Smooth muscle cell (in vitro differentiated cells): Measurements from ENCODE around the gene AKT3. TPM values are rescaled to one million over a fixed set of nuclear protein-coding genes. Genes with fewer than 3 reads are reported as not detected.
A peak's percentile ranks its signal among the peaks of the same experiment; 100 is the strongest.

Experiments
- DNase-seq: peaks from one replicate; lab custom pipeline; 2025; ENCODE audit not compliant: unreplicated experiment; lab: John Stamatoyannopoulos, UW
- H2AFZ ChIP-seq: fragments of 200-600 bp; sonication (generic); 2 replicates; pipeline ENCODE4 v1.6.0; 2016; ENCODE audit warnings: antibody characterized with exemption, low read depth, mild to moderate bottlenecking
- H3F3A ChIP-seq: fragments of 200-600 bp; sonication (generic); 2 replicates; pipeline ENCODE4 v1.6.0; 2017; ENCODE audit warnings: antibody characterized with exemption, low read depth
- H3K27ac ChIP-seq: fragments of 200-600 bp; sonication (generic); 2 replicates; pipeline ENCODE4 v1.5.1; 2016; ENCODE audit warnings: low read depth, mild to moderate bottlenecking
- H3K27me3 ChIP-seq: fragments of 200-600 bp; sonication (generic); 2 replicates; pipeline ENCODE4 v1.6.1; 2016; ENCODE audit warnings: low read depth, mild to moderate bottlenecking
- H3K36me3 ChIP-seq: fragments of 200-600 bp; sonication (generic); 2 replicates; pipeline ENCODE4 v1.5.1; 2016; ENCODE audit warnings: low read depth
- H3K4me1 ChIP-seq: fragments of 200-600 bp; sonication (generic); 2 replicates; pipeline ENCODE4 v1.5.1; 2016; ENCODE audit warnings: low read depth
- H3K4me2 ChIP-seq: fragments of 200-600 bp; sonication (generic); 2 replicates; pipeline ENCODE4 v1.6.0; 2016; ENCODE audit warnings: mild to moderate bottlenecking
- H3K4me3 ChIP-seq: fragments of 200-600 bp; sonication (generic); 2 replicates; pipeline ENCODE4 v1.5.1; 2016; ENCODE audit warnings: mild to moderate bottlenecking
- H3K79me2 ChIP-seq: fragments of 200-600 bp; sonication (generic); 2 replicates; pipeline ENCODE4 v1.6.0; 2016; ENCODE audit warnings: low read depth, mild to moderate bottlenecking
- H3K9ac ChIP-seq: fragments of 200-600 bp; sonication (generic); 2 replicates; pipeline ENCODE4 v1.6.0; 2016; ENCODE audit warnings: low read depth
- H3K9me3 ChIP-seq: fragments of 200-600 bp; sonication (generic); replicated peaks from 2 replicates; pipeline ENCODE4 v1.5.1; 2016; ENCODE audit warnings: low read depth
- H4K20me1 ChIP-seq: fragments of 200-600 bp; sonication (generic); 2 replicates; pipeline ENCODE4 v1.6.0; 2016; ENCODE audit warnings: low read depth
- WGBS: methylation state at CpG from one replicate; pipeline ENCODE4 v1.1.7; 2016; ENCODE audit warnings: low lambda C conversion rate; 5-methylcytosine and 5-hydroxymethylcytosine counted together
- polyA plus RNA-seq: library from polyadenylated mRNA; unstranded; fragments of >200 nt; fragmentation: Nextera tagmentation; extraction: Ambion mirVana; gene quantifications from 2 replicates; pipeline ENCODE4 v1.2.1, GENCODE V29; 2016
- total RNA-seq: library from RNA; depleted of rRNA; stranded (reverse); fragments of >200 nt; gene quantifications from 2 replicates; pipeline ENCODE4 v1.2.3, GENCODE V29; 2014
- TF ChIP-seq, protein P1 (sequence below): fragments of 200-600 bp; sonication (generic); IDR thresholded peaks from 2 replicates; pipeline ENCODE4 v1.5.1; 2017; ENCODE audit warnings: borderline replicate concordance, mild to moderate bottlenecking, antibody characterized with exemption; ENCODE audit not compliant: insufficient read depth, poor library complexity, severe bottlenecking

Gene AKT3
- total and polyA plus RNA-seq, 2 experiments from 2014 or later: 5.5 to 32.3 TPM

DNA sequence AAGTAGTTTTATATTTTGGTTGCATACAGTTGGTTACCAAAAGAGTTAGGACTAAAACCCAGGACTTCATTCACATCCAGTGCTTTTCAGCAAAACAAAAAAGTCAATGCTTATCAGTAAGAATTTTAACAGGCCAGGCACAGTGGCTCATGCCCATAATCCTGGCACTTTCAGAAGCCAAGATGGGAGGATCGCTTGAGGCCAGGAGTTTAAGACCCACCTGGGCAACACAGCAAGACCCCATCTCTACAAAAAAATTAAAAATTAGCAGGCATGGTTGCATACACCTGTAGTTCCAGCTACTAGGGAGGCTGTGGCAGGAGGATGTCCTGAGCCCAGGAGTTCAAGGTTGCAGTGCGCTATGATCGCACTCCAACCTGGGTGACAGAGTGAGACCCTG, 47.3 kb downstream of the AKT3 start:
- H3K36me3 ChIP-seq: no peaks in the 10 kb centered on the region
- H3K4me2 ChIP-seq: no peak overlapping the region
- peaks cover 15% of the 10 kb centered on the region for H4K20me1 ChIP-seq
- peaks cover 50% of the 10 kb centered on the region for H3K79me2 ChIP-seq
- no peak for DNase-seq
- H3F3A ChIP-seq: no peaks in the 10 kb centered on the region
- 97% methylated on average over 3 of the region's 3 CpGs for WGBS
- no peak overlapping the region for H3K27ac ChIP-seq
- no peak overlapping the region for H2AFZ ChIP-seq
- TF ChIP-seq, protein P1, sequence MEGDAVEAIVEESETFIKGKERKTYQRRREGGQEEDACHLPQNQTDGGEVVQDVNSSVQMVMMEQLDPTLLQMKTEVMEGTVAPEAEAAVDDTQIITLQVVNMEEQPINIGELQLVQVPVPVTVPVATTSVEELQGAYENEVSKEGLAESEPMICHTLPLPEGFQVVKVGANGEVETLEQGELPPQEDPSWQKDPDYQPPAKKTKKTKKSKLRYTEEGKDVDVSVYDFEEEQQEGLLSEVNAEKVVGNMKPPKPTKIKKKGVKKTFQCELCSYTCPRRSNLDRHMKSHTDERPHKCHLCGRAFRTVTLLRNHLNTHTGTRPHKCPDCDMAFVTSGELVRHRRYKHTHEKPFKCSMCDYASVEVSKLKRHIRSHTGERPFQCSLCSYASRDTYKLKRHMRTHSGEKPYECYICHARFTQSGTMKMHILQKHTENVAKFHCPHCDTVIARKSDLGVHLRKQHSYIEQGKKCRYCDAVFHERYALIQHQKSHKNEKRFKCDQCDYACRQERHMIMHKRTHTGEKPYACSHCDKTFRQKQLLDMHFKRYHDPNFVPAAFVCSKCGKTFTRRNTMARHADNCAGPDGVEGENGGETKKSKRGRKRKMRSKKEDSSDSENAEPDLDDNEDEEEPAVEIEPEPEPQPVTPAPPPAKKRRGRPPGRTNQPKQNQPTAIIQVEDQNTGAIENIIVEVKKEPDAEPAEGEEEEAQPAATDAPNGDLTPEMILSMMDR: no peak
- H3K27me3 ChIP-seq: no peaks in the 10 kb centered on the region
- no peak overlapping the region for H3K9ac ChIP-seq
- H3K9me3 ChIP-seq: no peaks in the 10 kb centered on the region
- peaks cover 7% of the 10 kb centered on the region for H3K4me1 ChIP-seq
- no peak overlapping the region for H3K4me3 ChIP-seq

DNA sequence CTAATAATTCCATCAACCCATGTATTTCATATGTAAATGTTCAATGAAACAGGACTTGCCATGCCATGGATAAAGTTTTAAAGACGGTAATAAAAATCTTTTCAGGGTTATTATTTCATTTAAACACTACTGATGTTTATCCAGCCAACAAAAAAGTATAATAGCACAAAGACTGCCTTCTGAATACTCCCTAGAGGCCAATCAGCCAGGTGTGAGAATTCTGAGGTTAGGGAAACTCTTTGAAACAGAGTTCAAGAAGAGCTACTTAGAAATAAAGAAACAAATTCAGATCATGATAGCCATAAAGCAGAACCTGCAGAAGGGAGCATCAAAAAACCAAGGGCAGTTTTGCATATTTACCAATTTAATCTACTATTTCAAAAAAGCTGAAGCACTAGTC, 48.7 kb downstream of the AKT3 start:
- DNase-seq: no peak
- no peak overlapping the region for H3K27ac ChIP-seq
- no peaks in the 10 kb centered on the region for H3F3A ChIP-seq
- H4K20me1 ChIP-seq: peaks cover 20% of the 10 kb centered on the region
- no peaks in the 10 kb centered on the region for H3K27me3 ChIP-seq
- peaks cover 55% of the 10 kb centered on the region for H3K79me2 ChIP-seq
- H3K9me3 ChIP-seq: no peaks in the 10 kb centered on the region
- no peak overlapping the region for H3K4me2 ChIP-seq
- TF ChIP-seq, protein P1: no peak
- H3K4me3 ChIP-seq: no peak overlapping the region
- H3K9ac ChIP-seq: no peak overlapping the region
- 97% methylated on average over 1 of the region's 1 CpG for whole genome bisulfite sequencing
- H2AFZ ChIP-seq: no peak overlapping the region
- H3K36me3 ChIP-seq: no peaks in the 10 kb centered on the region
- peaks cover 7% of the 10 kb centered on the region for H3K4me1 ChIP-seq

DNA sequence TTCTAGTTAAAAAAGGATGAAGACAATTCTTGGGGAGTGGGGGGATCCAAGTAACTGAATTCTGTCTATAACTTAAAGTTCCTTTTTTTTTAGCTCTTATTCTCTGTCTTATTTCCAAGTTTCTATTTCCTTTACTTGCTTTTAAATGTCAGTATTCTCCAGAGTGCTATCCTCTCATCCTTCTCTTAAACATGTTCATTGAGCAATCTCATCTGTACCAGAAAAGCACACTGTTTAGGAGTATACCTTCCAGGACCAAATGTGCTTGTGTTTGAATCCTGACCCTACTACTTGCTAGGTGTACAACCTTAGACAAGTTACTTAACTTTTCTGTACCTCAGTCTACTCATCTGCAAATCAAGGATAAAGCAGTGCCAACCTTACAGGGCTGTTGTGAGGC, 50.1 kb downstream of the AKT3 start:
- Histone ChIP-seq H3K9ac (no peak overlapping the region), H3K9me3 (no peaks in the 10 kb centered on the region), H3K27ac (peak overlapping the region; percentile 74), H3K79me2 (peaks cover 55% of the 10 kb centered on the region), H2AFZ (no peak overlapping the region), H4K20me1 (peaks cover 13% of the 10 kb centered on the region), H3K4me3 (no peak overlapping the region), H3F3A (no peaks in the 10 kb centered on the region), H3K4me2 (no peak overlapping the region), H3K27me3 (no peaks in the 10 kb centered on the region), H3K36me3 (no peaks in the 10 kb centered on the region), H3K4me1 (peaks cover 7% of the 10 kb centered on the region)
- DNase-seq: no peak
- TF ChIP-seq, protein P1: no peak

DNA sequence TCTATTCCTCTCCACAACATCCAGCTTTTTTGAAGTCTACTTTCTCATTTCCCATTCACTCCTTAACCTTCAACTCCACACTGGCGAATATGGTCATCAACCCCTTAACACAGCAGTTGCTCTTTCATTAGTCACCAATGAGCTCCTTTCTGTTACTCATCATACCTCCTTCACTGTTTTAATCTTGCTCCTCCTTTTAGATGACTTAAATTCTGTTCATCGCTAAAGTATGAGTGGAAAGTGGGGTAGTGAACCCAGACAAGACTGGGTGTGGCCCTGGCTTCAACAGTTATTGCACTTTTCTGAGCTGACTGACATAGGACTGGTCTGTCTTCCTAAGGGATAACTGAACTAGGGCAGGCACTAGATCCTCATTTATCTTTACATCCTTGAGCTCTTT, 51.3 kb downstream of the AKT3 start:
- H3K27ac ChIP-seq: peak overlapping the region; percentile 74
- TF ChIP-seq, protein P1: no peak
- no peaks in the 10 kb centered on the region for H3F3A ChIP-seq
- H3K9ac ChIP-seq: peak overlapping the region; percentile 21
- WGBS: 48% methylated on average over 2 of the region's 2 CpGs
- DNase-seq: no peak
- H3K9me3 ChIP-seq: no peaks in the 10 kb centered on the region
- H3K27me3 ChIP-seq: no peaks in the 10 kb centered on the region
- H3K4me2 ChIP-seq: peak overlapping the region; percentile 16
- H4K20me1 ChIP-seq: peaks cover 17% of the 10 kb centered on the region
- H3K4me1 ChIP-seq: peaks cover 7% of the 10 kb centered on the region
- H3K79me2 ChIP-seq: peaks cover 55% of the 10 kb centered on the region
- H3K36me3 ChIP-seq: no peaks in the 10 kb centered on the region
- no peak overlapping the region for H3K4me3 ChIP-seq
- no peak overlapping the region for H2AFZ ChIP-seq
